LNCaP clone FGC (cell line): ENCODE data around the gene DIO3.

Source experiments
- DNase-seq: peaks from one replicate; pipeline ENCODE4 v3.0.0-alpha.2; 2011; ENCODE audit warnings: low read depth
- H3K4me3 ChIP-seq: 2 replicates; pipeline ENCODE4 v1.5.1; 2011; ENCODE audit warnings: mild to moderate bottlenecking, low read depth, low read length, control low read depth
- CTCF ChIP-seq: IDR thresholded peaks from 2 replicates; pipeline ENCODE4 v1.5.1; 2012; ENCODE audit warnings: mild to moderate bottlenecking; ENCODE audit not compliant: control insufficient read depth, insufficient read depth; ENCODE audit errors: extremely low read depth

DIO3 gene

DNA sequence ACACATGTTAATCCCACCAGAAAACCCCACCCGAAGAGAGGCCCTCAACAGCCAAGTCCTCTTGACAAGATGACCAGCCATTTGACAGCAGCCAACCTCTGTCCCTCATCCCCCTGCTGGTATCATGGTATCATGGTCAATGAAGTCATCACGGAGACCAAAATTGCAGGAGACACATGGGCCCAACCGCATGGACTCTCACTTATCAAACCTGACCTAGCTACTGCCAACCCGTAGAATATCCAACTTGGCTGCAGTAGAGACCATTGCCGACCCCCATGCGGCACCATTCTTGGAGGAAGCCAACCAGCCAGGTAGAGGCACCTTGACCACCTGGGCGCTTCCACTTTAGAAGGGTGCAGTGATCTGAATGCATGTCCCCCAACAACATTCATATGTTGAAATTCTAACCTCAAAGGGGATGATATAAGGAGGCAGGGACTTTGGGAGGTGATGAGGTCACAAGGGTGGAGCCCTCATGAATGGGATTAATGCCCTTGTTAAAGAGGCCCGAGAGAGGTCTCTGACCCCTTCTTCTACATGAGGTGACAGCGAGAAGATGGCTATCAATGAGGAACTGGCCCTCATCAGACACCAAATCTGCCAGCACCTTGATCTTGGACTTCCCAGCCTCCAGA is 33.3 kb downstream of the DIO3 start:
- no peak for TF ChIP-seq CTCF
- DNase-seq, result no peak
- no peak overlapping the region for H3K4me3 ChIP-seq

DNA sequence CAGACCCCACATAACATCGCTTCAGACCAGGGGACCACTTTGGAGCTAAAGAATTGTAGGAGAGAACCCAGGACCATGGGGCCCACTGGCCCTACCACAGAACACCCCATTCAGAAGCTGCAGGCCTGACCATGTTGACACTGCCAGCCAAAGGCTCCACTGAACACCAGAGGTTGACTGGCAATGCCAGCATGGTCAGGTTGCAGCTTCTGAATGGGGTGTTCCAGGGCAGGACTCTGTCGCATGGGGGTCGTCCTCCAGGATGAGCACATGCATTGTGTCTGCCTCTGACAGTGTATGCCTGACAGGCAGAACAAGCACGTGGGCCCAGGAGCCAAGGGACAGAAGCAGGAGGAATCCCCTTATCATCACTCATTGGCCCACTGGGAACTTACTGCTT is 34.1 kb downstream of the DIO3 start:
- H3K4me3 ChIP-seq, result no peak overlapping the region
- DNase-seq, result no peak
- no peak for TF ChIP-seq CTCF

- no peak for TF ChIP-seq CTCF
- no peak overlapping the region for H3K4me3 ChIP-seq
- DNase-seq, result no peak
Observed at GRCh38 chr14:101595887-101596721, 34.8 kb downstream of the DIO3 start.

GRCh38 chr14:101596742-101597141 is 35.4 kb downstream of the DIO3 start:
- DNase-seq, result no peak
- H3K4me3 ChIP-seq, result no peak overlapping the region
- no peak for TF ChIP-seq CTCF

DNA sequence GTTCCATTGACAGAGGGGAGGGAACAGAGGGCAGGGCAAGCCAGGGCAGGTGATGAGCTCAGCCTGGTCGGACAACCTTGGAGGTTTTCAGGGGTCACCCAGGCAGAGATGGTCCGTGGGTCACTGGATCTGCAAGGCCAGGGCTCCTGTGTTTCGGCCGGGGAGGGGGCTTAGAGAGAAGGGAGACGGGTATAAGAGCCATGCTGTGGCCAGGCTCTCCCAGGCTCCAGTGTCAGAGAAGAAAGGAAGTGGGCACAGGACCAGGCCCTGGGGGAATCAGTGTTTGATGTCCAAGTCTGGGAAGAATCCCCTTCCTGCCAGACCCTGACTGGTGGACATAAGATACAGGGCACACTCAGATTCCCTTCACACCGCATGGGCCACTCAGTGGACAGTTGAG is 36.9 kb downstream of the DIO3 start:
- no peak overlapping the region for H3K4me3 ChIP-seq
- TF ChIP-seq CTCF, result no peak
- DNase-seq, result no peak

GRCh38 chr14:101598571-101599233 is 37.4 kb downstream of the DIO3 start:
- DNase-seq, result no peak
- no peak overlapping the region for H3K4me3 ChIP-seq
- TF ChIP-seq CTCF, result no peak
